HG03378 (cell line): ENCODE results near the gene RAB34.

Experiments
- ATAC-seq: cut with Tn5 transposase; IDR thresholded peaks from one replicate; pipeline ENCODE4 v1.9.1; 2021; ENCODE audit warnings: mild to moderate bottlenecking, moderate library complexity; ENCODE audit not compliant: unreplicated experiment

Gene RAB34

GRCh38 chr17:28717578-28718332 is at the start of gene RAB34:
TSS of gene RAB34 (minus strand) at chr17:28717868. CDS start at chr17:28717266, 602 bp downstream.
- no peak for ATAC-seq

- ATAC-seq: no peak
Measured at GRCh38 chr17:28765038-28765437, 47.4 kb upstream of the RAB34 start.

GRCh38 chr17:28763804-28764266 is 46.2 kb upstream of the RAB34 start:
- ATAC-seq: no peak

- no peak for ATAC-seq
Measured at GRCh38 chr17:28763137-28763799, 45.6 kb upstream of the RAB34 start.

GRCh38 chr17:28760601-28761562 is 43.2 kb upstream of the RAB34 start:
- ATAC-seq: no peak

- no peak for ATAC-seq
Measured at GRCh38 chr17:28759256-28759865, 41.7 kb upstream of the RAB34 start.

- ATAC-seq: no peak
Measured at GRCh38 chr17:28758411-28759121, 40.9 kb upstream of the RAB34 start.

- no peak for ATAC-seq
Measured at GRCh38 chr17:28756049-28756804, 38.6 kb upstream of the RAB34 start.

GRCh38 chr17:28755486-28755885 is 37.8 kb upstream of the RAB34 start:
- no peak for ATAC-seq

GRCh38 chr17:28751600-28752366 is 34.1 kb upstream of the RAB34 start:
- ATAC-seq: no peak

GRCh38 chr17:28750178-28751047 is 32.7 kb upstream of the RAB34 start:
- ATAC-seq: peak; percentile 70

- no peak for ATAC-seq
Measured at GRCh38 chr17:28749516-28750177, 32.0 kb upstream of the RAB34 start.

GRCh38 chr17:28748852-28749515 is 31.3 kb upstream of the RAB34 start:
- no peak for ATAC-seq

- no peak for ATAC-seq
Measured at GRCh38 chr17:28747801-28748750, 30.4 kb upstream of the RAB34 start.

- no peak for ATAC-seq
Measured at GRCh38 chr17:28747051-28747691, 29.5 kb upstream of the RAB34 start.
